HG02943 (cell line): ENCODE results near the gene PDGFD.

ENCODE experiments used
- ATAC-seq: cut with Tn5 transposase; IDR thresholded peaks from one replicate; pipeline ENCODE4 v1.9.1; 2021; ENCODE audit warnings: mild to moderate bottlenecking, low read depth, moderate library complexity; ENCODE audit not compliant: unreplicated experiment

Gene PDGFD

DNA sequence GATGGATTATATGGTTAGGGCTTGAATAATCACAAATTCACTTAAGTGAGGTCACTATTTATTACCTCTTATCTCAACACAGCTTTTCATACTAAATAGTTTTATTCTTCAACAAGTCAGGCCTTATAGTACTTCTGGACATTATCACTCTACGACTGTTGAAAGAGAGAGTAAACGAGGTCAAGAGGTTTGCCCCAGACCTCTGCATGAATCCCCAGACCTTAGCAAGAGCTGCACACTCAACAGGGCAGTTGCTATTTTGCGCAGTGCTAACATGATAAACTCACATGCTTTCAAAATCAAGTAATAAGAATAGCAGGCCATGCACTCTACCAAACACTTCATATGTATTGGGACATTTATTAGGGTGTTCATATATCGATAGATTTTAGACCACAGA is 67.0 kb downstream of the PDGFD start:
- ATAC-seq = no peak

DNA sequence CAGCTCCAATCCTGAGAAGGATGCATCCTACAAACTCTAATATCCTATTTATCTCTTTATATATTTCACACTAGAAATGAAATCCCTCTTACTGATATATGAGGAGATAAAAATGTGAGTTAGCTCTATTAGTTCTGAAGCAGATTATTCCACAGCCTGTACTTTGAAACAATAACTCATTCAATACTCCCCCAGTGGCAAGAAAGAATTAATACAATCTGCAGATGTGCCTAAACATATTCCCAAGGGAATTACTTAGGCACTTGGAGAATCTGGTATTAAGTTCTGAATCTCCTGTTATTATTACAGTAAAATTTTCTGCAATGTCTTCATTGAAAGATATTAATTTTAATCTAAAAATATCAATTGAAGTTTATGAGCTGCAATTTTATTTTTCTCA is 68.2 kb downstream of the PDGFD start:
- no peak for ATAC-seq

DNA sequence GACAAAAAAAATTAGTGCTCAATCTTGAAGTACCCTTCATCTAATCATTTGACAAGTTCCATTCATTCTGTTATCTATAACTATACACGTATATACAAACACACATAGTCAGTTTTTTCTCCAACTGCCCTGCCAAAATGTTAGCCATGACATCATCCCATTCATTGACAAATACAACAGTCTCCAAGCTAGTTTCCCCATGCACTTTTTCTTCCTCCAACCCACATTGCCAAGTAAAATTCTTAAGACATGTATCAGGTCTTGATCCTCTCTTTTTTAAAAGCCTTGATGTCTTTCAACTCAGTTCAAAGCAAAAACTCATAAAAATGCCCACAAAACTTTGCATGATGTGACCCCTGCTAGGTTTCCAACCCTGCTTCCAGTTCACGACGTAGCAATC is 69.4 kb downstream of the PDGFD start:
- no peak for ATAC-seq

DNA sequence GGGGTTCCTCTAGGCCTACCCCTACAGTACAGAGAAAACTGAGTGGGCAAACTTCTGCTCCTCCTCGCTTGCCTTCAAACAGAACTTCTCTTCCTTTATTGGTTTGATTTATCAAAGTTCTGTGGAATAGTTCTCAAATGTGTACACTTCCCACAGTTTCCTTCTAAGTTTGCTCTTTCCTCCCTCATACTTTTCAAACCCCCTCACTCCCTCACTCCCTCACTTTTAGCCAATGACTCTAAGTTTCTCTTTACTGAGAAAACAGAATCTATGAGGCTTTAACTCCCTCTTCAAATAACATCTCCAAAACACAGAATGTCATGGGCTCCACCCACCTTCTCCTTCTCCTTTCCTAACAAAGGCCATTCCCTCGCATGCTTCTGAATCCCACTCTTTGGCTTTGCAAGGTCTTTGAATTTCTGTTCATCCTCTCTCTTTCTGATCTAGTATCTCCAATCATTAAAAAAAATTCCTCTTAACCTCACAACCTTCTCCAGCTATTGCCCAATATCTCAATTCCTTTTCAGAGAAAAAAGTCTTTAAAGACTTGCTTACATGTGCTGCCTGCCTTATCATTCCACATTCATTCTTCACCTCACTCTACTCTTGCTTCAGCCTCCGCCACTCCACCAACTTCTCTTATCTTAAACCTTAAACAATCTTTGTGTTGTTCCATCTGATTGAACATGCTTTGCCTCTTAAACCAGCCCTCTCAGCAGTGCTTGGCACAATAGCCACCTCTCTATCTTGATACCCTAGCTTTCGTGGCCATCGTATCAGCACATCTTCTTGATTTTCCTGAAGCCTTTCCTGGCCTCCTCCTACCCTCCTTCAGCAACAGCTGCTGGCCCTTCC is 70.3 kb downstream of the PDGFD start:
- no peak for ATAC-seq

DNA sequence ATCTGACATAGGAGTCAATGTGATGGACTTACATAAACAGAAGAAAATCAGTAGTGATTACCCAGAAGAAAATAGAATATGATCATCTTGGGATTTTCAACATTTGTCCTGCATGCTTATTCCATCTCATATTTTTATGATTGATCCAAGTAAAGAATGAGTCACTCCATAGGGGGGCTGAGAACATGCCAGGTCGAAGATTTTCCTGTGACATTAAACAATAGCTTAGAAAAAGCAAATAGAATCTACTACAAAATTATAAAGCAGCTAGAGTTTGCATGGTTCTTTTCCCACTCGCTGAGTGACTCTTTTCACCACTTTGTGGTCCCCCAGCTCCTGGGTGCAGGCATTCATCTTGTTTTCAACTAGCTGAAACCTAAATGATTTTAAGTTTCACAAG is 71.2 kb downstream of the PDGFD start:
- ATAC-seq = no peak

DNA sequence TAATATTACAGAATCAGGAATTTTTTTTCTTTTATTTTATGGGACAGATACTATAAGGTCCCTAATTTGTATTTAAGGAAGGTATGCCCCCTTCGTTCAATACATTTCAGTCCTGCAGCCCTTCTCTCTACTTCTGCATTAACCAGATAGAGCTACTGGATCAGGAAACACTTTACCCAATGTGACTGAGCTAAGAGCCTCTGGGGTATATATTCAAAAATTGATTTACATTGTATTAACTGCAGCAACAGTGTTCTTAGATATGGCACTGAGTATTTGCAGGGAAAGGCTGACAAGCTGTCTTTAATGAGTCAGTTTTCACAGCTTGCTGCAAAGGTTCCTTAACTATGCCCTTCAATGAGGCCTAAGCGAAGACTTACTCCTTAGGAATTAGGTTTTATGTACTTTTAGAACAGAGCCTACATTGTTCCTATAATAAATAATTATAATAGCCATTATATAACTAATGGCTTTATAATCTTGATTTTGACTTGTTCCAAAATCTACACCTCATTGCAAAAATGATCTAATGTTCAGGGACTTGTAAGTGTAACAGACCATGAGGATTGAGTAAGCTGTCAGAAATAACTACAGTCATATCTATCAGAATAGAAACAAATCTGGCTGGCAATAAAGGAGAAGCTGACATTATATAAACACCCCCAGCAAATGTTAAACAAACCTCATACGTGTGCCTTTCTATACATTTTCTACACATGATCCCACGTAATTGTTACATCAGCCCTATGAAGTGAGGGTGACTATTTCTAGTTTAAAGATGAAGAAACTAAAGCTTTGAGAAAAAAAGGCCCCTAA is 72.5 kb downstream of the PDGFD start:
- ATAC-seq = no peak

DNA sequence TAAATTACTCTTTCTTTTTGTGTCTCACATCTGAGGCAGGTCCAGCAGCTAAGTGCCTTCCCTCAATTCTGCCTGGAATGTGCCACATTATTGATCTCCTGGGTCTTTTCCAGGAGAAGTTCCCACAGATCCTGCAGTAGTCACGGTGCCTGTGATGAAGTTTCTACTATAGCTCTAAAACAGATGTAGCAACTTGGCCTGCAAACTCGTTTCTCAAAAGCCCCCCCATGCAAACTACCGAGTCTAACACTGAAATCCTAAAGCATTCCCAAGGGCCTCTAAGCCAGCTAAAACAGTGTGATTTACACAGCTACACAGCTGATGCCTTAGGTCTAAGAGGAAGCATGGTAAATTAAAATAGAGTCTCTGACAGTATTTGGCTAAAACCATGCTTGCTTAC is 73.2 kb downstream of the PDGFD start:
- no peak for ATAC-seq

DNA sequence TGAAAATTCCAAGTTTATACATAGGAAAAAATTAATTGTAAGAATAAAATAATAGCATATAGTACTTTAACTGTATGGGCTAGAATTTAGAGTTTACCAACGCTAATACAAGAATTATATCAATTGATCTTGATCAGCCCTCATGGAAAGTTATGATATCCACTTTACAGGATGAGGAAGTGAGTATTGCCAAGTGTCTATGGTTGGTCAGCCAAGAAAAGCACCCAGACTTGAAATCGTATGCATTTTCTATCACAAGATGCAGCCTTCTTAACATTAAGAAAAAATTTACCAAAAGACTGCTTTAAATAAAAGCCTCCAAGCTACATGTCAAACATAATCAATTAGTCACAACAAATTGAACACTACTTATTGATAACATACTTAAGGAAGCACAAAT is 74.5 kb downstream of the PDGFD start:
- no peak for ATAC-seq

DNA sequence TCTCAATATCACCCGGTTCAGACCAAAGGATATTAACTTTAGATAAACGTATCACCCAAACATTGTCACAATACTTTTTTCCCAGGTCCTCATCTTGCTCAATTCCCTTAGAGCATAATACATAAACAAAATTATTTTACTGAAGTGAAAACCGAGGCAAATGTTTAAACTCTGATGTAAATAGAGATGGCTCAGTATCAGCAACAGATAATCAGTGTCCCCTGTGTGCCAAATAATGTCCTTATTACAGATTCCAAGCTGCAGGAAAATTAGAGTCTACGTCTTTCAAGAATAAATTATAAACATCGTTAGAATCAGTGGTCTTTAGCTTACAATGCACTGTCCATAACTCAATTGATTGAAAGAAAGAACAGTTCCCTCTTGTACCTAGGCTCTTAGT is 77.3 kb downstream of the PDGFD start:
- no peak for ATAC-seq

DNA sequence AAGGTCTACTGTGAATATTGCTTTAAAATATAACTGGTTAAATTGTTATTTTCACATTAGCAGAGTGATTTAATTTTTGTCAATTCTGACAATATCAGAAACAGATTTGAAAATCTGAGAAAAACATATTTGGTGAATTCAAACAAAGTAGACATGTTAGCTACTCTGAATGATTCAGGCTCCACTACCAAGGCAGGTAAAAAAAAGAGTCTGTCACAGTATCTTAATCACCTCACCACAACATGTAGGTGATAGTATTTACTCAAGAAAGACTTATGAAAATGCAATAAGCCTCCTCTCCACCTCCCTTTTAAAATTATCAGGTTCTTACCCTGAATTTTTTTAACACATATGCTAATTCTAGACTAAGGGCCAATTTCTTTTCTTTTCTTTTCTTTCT is 85.0 kb downstream of the PDGFD start:
- ATAC-seq = no peak

DNA sequence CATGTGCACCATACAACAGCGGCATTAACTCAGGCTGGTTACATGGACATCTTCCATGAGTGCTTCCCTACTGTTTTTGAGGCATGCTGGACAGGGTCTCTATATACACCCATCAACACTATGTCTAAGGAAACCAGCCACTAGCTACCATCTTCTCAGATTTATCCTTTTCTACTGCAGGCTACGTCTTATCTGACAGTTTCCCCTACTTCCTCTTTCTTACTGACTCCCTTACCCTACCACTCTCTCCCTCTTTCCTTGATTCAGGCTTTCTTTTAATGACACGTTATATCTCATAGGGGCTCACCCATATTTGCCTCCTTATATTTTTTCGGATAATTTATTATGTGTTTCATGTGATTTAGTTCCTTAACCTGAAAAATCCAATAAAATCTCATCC is 85.7 kb downstream of the PDGFD start:
- no peak for ATAC-seq

DNA sequence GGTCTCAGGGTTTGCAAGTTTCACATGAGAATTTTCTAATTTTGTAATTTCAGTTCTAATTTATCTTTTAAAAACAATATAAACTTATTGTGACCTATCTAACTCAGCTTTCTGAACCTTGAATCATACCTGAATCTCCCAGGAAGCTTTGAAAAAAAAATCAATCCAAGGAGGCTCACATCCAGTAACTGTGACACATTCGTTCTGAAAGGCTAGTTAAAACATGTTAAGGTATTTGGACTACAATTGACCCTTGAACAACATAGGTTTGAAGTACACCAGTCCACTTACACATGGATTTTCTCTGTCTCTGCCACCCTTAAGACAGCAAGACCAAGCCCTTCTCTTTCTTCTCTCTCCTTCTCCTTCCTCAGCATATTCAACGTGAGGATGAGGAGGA is 87.5 kb downstream of the PDGFD start:
- no peak for ATAC-seq

DNA sequence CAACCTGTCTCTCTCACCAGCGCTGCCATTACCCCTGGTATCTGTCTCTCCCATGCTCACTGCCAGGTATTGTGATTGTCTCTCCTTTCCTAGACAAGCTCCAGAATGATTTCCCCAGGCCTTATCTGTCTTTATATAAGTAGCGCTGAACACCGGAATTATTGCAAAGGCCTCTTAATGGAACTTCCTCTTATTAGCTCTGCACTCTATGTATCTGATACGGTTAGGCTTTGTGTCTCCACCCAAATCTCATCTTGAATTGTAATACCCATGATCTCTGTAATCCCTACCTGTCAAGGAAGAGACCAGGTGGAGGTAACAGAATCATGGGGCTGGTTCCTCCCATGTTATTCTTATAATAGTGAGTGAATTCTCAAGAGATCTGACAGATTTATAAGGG is 88.2 kb downstream of the PDGFD start:
- no peak for ATAC-seq

DNA sequence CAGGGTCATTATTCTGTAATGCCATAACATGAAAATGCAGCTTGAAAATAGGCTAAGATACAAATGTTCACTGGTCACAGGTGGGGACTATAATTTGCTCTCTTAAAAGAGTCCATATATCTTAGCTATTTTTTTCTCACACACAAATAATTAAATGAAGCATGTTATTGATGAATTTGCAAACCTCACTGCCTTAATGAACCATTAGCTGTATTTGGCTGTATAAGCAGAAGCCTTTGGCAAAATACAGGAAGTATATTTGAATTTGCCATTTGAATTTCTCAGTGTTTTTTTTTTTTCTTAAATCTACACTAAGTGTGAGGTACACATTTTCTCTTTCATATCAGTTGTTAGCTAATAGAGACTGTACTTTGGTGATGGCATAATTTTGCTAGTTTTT is 88.9 kb downstream of the PDGFD start:
- no peak for ATAC-seq

DNA sequence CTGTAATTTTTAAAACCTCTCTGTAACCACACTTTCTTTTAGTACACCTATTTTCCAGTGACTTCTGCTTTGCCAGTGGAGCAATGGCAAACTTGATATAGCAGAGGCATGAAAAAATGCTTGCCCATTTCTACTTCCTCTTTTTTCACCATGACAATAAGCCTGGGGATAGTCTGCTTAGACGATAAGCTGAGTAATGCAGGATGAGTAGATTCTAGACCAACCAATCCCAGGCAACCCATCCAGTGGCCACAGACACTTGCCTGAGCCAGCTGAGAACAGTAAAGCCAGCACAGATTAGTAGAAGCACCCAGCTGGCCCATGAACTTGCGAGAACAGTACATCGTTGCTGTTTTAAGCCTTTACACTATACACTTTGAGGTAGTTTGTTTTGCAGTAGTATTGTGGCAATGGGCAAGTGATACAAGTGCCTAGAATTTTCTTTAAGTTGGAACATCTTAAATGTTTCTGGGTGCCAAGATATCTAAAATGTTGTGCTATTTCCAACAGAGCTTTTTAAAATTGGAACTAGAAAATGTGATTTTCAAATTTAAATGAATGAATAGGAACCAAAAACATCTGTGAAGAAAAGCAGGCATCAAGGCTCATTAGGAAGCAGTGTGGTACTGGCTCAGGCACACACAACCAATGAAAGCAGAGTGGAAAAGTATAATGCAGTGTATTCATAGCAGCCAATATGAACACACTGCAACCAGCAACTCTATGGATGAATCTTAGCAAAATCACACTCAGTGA is 89.8 kb downstream of the PDGFD start:
- no peak for ATAC-seq

DNA sequence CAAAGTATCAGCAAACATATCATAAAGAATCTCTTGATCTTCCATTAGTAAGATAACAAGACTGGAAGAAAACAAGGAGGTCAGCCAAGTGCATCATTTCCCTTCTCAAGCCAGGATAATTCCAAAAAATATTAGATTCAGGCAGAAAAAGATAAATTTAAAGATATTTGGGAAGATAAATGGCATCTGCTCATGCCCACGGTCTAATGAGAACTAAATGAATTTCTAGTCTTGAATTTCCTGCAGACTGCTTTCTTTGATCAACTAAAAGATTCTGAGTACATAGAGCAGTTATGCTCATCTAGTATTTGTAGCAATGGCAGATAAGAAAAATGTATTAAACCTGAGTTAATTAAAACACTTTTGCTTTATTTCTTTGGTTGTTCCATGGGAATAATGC is 96.4 kb downstream of the PDGFD start:
- no peak for ATAC-seq

DNA sequence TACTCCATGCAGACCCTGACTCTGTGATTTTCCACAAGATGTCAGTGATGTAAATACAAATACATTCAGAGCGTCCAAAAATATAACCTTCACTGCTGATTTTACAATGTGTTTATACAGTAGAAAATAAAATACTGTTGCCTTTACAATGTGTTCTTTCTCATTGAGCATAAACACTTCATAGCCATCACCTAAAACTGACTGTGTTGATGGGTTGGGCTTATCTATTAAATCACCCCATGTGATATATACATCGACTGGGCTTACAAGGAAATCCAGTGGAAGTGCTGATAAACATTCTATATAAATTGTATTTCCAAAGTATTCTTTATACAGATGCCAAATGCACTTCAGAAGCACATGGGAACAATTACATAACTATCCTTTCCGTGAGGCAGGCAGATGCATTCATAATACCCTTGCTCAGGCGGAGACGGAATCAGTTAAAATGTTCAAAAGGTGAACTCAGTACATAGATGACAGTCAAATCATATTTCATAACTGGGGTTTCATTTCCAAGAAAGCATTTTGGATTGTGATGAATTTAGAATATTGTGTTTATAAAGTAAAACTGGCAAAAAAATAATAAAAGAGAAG is 99.8 kb downstream of the PDGFD start:
- no peak for ATAC-seq

DNA sequence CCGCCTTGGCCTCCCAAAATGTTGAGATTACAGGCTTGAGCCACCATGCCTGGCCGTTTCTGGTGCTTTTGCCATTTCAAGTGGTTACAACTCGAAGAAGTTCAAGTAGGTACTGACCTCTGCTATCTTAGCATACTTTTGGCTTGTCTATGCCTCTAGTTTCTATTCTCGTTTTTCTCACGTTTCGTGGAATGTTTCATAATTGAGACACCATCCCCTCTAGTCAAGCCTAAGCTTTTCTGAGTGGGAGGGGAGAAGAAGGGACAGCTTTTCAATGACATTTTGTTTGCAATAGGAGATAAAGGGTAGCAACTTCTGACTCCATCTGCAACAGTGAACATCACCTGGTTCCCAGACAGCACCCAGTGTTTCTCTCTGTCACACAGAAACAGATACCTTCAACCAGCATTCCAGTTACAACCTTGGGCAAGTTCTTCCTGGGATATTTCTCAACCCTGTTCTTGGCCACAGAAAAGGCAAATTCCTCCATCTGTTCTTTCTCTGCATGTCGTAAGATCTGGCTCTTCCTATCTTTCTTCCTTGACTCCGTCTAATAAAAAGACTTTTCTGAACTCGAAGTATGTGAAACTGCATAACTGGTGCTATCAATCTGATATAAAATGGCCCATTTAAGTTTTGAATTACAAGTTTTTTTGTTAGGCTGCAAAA is 102.0 kb downstream of the PDGFD start:
- ATAC-seq = no peak

DNA sequence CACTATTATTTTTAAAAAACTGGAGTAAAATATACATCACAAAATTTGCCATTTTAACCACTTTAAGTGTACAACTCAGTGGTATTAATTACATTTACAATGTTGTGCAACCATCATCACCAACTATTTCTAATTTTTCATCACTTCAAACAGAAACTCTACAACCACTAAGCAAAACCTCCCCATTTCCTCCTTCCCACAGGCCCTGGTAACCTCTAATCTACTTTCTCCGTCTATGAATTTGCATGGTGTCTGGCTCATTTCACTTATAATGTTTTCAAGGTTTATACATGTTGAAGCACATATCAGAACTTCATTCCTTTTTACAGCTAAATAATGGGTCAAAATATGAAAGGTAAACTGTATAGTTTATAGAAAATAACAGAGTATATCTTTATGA is 103.1 kb downstream of the PDGFD start:
- ATAC-seq = no peak
